HG03066 (cell line): ENCODE measurements around the gene NSD1.
"Not testable (repeated sequence)": the region's sequence is repeated elsewhere in the genome, so short reads cannot be mapped to it uniquely, and the experiment has no call there.

Experiments used
- ATAC-seq: cut with Tn5 transposase; IDR thresholded peaks from one replicate; pipeline ENCODE4 v1.9.1; 2021; ENCODE audit warnings: low read depth; ENCODE audit not compliant: unreplicated experiment

NSD1 gene

DNA sequence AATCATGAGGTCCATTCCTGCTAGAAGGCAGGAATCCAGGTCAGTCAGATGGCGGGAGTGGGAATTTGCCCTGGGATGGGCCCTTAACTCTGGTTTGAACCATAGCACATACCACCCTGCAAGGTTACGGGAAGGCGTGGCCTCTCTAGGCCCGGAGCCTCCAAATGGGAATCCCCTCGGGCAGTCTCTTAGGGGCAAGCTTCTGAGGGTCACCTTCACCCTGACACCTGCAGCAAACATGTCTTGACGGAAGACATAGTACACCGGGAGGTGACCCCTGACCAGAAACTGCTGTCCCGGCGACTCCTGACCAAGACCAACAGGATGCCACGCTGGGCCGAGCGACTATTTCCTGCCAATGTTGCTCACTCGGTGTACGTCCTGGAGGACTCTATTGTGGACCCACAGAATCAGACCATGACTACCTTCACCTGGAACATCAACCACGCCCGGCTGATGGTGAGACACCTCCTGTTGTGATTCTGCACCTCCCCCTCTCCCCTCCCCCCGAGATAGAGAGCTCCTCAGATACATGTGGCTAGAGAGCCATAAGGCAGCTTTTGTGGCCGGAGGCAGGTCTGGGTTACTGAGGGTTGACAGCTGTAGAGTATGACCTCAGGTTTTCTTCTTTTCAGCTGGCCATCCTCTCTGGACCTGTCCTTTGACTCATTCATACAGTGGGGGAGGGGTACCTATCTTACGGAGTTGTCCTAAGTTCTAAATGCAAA lies 171.0 kb downstream of the NSD1 start:
- ATAC-seq = no peak

DNA sequence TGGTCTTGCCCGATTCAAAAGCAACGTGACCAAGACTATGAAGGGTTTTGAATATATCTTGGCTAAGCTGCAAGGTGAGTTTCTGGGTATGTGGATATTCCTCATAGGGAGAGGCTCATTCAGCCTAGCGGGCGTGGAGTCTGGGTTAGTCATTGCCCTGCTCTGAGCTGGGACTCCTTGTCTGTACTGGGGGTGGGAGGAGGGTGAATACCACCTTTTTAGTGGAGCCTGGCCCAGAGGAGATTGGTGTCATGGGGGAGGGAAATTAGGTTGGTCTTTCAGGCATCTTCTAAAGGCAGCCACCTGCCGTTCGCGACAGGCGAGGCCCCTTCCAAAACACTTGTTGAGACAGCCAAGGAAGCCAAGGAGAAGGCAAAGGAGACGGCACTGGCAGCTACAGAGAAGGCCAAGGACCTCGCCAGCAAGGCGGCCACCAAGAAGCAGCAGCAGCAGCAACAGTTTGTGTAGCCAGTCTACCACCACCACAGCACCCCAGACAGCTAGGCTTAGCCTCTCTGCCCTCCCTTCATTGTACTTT lies 172.6 kb downstream of the NSD1 start:
- not testable (repeated sequence) for ATAC-seq

DNA sequence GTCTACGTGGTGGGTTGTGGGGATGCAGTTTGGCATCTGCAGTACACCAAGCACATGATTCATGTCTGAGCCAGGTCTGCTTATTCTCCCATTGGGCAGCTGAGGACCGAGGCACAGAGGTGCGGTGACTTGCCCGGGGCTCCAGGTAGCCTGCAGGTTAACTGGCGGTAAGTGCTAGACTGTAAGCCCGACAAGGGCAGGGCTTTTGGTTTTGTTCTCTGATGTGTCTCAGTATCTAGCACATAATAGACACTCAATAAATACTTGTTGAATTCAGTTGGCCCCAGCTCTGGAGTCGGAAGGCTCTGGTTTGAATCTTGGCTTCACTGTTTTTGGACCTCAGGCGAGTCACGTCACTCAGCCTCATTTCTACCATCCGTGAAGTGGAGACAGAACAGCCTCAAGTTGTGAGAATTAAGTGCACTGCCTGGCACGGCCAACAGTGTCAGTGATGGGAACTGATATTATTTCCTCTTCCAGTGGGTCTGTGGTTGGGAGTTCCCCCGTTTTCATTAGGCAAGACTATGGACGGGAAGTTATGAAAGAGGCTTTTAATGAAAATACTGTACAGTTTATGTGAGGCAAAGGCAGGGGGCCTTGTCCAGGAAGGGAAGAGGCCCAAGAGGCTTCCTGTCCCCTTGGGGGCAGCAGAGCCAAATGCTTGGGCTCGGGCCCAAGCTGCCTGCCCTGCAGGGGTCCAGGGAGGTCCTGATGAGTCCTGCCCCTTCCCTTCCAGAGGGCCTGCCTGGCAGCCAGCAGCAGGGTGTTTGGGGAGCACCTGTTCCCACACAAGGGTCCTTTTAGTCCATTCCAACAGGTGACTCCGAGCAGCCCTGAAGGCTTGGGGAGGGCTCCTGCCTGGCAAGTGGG lies 173.3 kb downstream of the NSD1 start:
- no peak for ATAC-seq

DNA sequence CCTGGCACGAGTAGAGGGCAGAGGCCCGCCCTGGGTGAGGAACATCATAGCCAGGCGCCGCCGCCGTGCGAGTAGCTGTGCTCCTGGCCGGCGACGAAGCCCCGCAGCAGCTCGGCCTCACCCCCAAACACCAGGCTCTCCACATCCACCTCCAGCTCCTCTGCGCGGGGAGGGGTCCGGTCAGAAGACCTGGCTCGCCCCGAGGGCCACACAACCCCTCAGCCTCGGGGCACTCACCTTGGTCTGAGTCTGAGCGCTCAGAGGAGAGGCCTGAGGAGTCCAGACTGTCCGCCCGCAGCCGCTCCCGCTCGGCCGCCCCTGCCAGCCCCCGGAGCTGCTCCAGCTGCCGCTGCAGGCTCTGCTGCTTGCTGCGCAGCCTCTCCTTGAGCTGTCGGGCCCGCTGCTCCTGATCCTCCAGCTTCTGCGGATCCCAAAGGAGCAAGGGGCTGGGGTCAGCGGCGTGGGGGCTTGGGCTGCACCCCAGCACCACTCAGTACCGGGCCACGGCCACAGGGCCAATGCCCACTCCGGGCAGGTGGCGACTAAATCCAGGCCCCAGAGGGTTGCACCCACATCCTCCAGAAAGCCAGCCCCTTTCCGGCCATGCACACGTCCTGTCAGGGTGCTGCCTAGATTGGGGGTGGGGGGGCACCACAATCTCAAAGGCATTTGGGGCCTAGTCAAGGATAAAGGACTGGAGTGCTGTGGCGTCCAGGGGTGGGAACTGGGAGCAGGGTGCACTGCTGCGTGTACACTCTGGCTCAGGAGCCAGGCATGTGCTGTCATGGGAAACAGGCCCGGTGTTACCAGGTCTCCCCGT lies 174.2 kb downstream of the NSD1 start:
- no peak for ATAC-seq

DNA sequence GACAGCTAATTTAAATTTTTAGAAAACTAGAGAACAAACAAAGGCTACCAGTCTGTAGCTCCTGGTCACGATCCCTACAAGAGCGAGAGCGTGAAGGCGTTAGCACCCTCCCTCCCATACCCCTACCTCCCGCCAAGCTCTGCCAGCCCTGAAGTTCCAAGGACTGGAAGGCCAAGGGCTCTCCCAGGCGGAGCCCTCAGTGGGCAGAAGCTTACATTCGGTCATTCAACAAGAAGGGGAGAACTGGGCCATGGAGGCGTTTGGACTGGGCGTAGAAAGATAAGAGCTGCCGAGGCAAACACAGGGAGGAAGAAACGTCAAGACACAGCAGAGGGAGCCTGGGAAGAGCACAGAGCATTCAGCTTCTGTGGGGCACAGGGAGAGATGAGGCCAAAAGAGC lies 175.2 kb downstream of the NSD1 start:
- ATAC-seq = no peak

DNA sequence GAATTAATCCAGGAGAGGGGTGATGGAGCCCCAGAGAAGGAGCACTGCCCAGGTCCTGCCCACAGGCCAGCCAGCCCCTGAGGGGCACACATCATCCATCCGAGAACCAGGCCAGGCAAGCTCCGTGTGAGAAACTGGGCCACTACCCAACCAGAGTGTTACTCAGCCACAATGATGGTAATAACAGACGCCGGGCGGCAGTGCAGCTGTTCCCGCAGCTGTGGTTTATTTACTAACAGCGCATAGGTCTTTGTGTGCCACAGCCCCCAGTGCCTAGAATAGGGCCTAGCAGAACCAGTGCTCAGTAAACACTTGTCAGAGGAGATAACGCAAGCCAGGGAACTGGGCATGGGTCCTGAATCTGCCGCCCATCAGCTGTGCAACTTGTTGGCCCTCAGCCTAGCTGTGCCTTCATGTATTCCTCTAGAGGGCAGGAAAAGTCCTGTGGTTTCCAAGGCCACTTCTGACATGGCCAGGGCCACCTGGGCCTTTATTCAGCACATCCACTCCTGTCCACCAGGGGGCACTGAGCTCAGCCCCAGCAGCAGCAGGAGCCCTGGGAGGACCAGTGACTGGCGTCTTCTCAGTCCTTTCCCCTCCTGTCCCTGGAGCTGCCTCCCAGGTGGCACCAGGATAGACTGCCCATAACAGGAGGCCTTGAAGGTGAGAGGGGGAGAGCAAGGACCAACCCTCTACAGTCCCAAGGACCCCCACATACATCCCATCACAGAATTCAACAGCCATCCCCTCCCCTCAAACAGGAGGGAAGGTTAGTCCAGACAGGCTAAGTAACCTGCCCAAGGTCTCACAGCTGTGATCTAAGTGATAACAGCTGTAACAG lies 176.0 kb downstream of the NSD1 start:
- no peak for ATAC-seq

DNA sequence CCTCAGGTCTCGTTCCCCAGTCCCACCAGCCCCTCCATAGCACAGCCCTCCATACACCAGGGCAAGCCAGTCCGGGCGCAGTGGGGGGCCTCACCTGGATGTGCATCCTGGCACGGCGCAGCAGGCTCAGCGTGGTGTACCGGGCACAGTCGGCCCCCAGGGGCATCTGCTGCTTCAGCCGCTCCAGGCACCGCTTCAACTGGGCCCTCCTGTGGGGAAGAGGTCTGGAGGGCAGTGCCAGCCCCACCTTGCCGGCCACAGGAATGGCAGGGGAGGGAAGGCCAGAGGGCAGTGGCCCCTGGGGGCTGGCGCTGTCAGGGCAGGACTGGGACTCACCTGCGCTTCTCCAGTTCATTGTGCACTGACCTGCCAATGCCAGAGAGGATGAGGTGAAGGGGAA lies 176.8 kb downstream of the NSD1 start:
- no peak for ATAC-seq

DNA sequence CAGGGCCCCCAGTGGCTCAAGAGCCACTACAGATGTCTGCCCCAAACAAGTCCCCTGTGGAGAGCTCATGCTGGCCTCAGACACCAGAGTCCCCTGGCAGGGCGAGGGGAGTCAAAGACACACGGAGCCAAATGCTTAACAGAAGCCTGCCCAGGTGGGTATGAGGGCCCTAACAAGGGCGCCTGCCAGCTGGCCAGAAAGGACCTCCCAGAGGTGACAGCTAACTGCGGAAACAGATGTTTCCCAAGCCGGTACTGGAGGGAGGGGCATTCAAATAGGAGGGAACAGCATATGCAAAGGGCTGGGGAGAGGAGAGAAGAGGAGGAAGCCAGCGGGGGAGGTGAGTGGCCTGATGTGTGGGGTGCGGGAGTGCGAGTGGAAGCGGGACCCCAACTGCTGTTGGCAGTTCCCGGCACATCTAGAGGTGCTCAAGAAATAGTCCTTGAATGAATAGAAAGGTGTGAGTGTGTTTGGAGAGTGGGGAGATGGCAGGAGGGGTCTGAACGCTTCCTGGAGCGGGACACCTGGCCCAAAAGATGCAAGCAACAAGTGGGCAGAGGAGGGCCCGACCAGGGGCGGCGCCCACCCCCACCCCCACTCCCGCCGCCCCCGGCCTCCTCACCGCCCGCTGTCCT lies 177.3 kb downstream of the NSD1 start:
- peak; percentile 28 for ATAC-seq

DNA sequence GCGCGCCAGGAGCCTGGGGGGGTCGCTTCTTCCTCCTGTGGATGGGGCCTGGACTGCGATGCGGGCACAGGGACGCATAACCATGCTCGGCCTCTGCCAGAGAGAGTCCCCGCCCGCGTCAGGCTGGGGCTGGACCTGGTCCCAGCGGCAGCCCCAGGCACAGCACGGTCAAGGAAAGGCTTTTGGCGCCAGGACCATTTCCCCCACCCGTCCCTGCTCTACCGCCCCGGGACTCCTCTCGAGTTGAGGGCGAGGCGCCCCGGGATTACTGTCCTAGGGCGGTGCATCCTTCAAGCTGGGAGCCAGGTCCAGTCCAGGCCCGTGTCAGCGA lies 177.8 kb downstream of the NSD1 start:
- ATAC-seq = peak; percentile 5

DNA sequence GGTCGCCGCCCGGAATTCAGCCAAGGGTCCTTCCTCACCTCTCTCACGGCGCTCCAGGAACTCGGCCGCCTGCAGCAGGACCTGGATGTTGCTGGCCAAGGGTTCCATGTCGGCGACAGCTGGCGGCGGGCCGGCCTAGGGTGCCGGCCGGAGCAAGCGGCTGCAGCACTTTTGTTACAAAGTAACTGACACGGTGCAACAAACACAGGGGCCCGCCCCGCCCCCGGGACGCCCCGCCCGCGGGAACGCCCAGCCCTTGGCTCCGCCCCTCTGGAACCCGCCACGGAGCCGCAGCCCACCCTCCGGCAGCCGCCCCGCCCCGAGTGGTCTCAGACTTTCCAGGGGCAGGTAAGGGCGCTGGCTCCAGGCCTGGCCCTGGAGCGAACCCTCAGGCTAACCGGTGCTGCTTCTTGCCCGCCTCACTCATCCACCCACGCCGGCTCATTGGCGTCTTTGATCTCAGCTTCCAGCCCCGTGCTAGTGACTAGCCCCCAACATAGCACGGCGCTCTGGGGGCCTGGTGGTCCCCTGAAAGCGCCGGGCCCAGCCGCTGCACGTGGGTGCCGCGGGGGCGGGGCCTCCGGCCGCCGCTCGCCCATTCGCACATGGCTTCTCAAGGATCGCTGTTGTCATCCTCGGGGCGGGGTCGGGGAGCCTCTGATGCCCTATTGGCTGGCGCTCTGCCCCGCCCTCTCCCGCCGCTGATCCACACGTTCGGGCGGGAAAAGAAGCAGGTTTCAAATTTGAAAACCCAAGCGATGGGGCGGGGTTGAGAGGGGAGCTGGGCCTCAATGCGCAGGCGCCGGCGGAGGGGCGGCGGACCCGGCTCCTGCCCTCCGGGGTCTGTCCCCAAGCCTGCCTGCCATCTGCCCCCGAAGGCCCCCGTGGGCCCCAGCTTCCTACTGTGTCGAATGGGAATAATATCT lies 178.4 kb downstream of the NSD1 start, which contains the start of gene MXD3:
MXD3 (minus strand) TSS at position 176 of the 926 bp plus-strand sequence; CDS start at position 108, 68 bp downstream.
- peak; percentile 76 for ATAC-seq

DNA sequence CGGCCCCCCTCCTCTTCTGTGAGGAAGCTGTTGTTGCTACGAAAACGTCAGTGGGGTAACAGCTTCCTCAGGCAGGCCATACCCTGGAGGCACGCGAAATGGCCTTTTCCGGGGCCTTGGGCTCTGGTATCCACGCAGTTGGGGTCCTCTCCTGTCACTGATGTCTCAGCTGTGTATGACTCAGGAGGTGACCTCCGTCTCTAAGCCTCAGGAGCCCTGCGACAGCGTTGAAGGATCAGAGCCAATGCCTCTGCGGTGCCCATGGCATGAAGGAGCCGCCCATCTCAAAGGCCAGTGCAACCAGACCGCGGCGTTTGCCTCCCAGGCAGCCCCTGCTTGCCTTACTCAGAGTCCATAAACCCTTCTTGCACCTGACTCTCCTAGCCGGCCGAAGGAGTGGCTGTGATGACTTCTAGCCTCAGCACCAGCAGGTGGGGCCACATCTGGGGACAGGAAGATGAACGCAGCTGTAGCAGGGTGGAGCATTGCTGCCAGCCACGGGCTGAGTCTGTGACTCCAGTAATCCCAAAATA lies 179.1 kb downstream of the NSD1 start:
- ATAC-seq = peak; percentile 30

DNA sequence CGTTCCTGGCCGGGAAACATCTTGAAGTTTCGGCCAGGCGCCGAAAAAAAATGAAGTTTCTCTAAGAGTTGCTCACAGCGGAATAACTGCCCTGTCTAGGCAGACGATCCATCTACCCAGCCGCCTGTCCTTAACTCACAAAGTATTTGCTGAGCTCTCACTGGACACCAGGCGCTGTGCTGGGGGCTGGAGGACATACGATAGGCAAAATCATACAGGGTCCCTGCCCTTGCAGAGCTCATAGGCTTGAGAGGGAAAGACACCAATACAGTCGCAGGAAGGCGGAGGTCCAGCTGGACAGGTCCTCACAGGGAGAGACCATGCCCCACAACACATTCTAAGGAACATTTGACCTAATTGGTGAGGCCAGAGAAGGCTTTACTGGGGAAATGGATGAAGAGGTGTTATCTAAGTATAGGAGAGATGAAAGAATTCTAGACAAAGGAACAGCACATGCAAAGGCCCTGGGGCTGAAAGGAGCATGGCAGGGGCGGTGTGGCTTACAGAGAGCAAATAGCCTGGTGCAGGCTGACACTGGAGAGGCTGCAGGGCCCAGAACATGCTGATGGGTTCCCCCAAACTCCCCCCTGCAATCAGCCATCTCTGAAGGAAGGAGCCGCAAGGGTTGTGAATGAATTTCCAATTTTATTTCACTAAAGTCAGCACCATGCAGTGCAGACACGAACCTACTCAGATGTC lies 180.1 kb downstream of the NSD1 start:
- no peak for ATAC-seq

DNA sequence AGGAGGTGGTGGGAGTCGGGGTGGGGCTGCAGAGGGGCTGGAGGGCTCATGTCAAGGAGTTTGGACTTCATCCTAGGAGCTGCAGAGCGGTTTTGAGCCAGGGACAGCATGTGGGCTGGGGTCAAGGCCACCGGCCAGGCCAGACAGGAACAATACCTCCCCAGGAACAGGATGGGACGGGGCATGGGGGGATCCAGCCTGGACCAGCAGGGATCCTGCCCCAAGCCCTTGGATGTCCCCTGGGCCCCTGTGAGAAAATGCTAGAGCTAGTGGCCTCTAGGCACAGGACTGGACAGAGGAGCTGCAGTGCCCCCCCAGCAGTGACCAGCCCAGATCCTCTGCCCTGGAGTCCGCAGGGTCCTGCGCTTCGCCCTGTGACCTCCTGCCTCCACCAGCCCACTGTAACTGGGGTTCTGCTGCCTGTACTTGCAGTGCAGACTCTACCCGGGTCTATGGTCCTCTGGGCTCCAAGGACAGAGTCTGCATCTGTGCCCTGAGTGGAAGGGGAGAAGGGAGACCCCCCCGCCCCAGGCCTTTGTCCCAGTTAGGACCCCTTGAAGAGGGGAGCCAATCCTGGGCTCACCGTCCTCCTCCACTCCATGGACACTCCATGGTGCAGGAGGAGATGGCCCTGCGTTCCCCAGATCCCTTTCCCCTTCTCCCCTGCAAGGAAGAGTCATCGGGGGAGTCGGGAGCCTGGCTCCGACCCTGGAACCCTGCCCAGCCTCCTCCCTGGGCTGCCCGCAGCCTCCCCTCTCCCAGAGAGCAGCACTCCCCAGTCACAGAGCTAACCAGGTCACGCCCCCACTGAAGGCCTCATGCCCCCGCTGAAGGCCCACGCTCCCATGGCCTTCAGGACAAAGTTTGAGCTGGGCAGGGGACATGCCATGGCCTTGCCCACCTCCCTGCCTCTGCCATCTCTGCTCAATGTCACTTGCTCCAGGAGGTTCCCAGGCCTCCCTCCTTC lies 181.1 kb downstream of the NSD1 start:
- no peak for ATAC-seq

DNA sequence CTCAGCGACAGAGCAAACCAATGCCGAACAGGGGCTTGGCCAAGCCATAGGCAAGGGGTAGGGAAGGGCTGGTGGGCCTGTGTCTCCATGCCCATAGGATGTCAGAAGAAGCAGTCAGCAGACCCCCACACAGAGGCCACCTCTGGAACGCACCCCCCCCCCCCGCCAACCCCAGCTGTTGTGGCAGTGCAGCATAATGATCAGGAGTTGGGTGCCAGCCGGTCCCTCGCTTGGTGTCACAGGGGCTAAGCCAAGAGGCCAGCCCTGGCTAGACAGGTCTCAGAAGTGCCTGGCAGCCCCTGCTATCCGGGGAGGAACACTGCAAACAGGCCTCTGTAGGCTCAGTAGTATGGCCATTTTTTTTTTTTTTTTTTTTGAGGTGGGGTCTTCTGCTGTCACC lies 181.8 kb downstream of the NSD1 start:
- ATAC-seq = no peak

DNA sequence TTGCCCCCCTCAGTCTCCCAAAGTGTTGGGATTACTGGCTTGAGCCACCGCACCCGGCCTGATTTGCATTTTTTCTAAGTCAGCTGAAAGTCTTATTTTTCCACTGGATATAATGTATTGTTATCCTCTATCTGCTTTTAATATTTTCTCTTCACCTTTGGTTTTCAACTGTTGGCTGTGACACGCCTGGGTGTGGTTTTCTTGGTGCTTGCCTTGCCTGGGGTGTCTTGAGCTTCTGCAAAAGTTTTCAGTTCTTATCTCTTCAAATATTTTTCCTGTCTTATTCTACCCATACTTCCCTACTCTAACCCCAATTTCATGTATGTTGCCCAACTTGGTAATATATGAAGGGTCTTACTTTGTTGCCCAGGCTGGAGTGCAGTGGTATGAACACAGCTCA lies 182.4 kb downstream of the NSD1 start:
- ATAC-seq = no peak

DNA sequence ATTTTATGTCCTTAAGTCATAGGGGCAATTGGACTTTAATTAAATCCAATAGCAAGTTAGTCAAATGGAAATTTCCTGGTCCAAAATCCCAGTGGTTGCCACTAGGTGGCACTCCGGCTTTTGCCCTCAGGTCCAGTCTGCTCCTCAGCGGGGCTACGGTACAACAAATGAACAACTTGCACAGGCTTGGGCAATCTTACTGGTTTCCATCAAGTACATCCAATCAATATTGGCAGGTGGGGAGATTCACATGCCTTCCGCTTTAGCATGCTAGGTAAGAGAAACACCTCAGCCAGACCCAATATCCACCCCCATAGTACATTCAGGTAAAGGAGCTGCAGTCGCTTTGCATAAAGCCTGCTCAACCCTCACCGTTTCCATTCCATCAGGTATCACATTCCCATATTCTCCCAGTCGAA lies 184.4 kb downstream of the NSD1 start:
- no peak for ATAC-seq
